Measurements from ENCODE around the gene FALEC. TPM values are rescaled to one million over a fixed set of nuclear protein-coding genes. Genes with fewer than 3 reads are reported as not detected.

The FALEC gene
- total and polyA plus RNA-seq, 9 of the 15 experiments (the other 6 are each of a cell fraction or from before 2014, with no cell fraction given): 0.15 to 1.8 (median 0.53) TPM; not detected in 5

DNA sequence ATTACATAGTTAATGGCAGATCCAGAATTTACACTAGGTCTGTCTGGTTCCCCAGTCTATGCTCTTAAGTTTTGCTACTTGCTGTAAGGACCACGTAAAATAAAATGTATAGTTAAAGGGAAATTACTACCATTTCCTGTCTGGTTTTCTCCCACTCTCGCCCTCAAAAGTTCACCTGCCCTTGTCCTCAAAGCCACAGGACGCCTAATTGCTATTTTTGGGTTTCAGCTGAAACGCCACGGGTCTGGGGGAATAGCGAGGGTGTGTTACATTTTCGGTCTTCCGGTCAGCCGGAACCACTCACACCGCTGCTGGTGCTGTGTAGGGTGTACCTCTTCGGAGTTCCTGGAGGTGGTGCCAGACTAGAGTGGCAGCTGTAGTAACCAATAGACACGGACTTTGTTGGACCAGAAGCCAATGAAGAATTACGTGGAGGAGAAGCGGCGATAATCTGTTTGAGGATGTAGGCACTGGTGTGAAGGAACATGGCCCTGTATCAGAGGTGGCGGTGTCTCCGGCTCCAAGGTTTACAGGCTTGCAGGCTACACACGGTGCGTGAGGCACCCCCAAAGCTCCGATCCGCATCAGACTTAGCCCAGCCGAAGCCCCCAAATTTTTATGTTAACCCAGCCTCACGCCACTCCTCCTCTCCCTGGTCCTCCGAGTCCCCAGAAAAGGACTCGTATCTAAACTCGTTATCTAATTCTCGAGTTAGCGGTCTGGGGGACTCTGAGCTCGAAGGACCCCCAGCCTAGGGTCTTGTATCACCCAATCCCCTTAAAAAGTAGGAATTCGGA, 28.4 kb upstream of the FALEC start, which contains the start of gene TARS2 (continued):
- TF ChIP-seq, protein P1, sequence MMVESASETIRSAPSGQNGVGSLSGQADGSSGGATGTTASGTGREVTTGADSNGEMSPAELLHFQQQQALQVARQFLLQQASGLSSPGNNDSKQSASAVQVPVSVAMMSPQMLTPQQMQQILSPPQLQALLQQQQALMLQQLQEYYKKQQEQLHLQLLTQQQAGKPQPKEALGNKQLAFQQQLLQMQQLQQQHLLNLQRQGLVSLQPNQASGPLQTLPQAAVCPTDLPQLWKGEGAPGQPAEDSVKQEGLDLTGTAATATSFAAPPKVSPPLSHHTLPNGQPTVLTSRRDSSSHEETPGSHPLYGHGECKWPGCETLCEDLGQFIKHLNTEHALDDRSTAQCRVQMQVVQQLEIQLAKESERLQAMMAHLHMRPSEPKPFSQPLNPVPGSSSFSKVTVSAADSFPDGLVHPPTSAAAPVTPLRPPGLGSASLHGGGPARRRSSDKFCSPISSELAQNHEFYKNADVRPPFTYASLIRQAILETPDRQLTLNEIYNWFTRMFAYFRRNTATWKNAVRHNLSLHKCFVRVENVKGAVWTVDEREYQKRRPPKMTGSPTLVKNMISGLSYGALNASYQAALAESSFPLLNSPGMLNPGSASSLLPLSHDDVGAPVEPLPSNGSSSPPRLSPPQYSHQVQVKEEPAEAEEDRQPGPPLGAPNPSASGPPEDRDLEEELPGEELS (CRISPR knock-in tag; IDR thresholded peaks at IDR 0.05; ENCODE audit: borderline replicate concordance): no peak
- TF ChIP-seq KAT7 (CRISPR knock-in tag; IDR thresholded peaks at IDR 0.05; ENCODE audit: borderline replicate concordance) (0 out of 2 replicates have a peak, but pooled peaks have one; percentile 74), CBFB (CRISPR knock-in tag; IDR thresholded peaks at IDR 0.05) (no peak), RNF2 (IDR thresholded peaks at IDR 0.05) (peak; percentile 87), ZFP1 (CRISPR knock-in tag; IDR thresholded peaks at IDR 0.05) (no peak), MYBL2 (IDR thresholded peaks at IDR 0.05; ENCODE audit: low read depth) (peak; percentile 38; the same call in 1 of the 2 replicates), MYBL2 (CRISPR knock-in tag; IDR thresholded peaks at IDR 0.05; ENCODE audit: borderline replicate concordance) (no peak), ZKSCAN3 (CRISPR knock-in tag; IDR thresholded peaks at IDR 0.05) (no peak), MTA3 (IDR thresholded peaks at IDR 0.05; ENCODE audit: borderline replicate concordance) (peak; percentile 93), BMI1 (IDR thresholded peaks at IDR 0.05; ENCODE audit: low read length) (no peak), MCM3 (IDR thresholded peaks at IDR 0.05) (no peak), NONO (IDR thresholded peaks at IDR 0.05; ENCODE audit: low read depth in 2 of 2, low read length in 1 of 2) (peak in 1 of 2 experiments; percentile 72; a peak in 1 of 4 replicates), MXI1 (IDR thresholded peaks at IDR 0.05; ENCODE audit: low read depth, low read length) (no peak; the same call in 1 of the 2 replicates), E2F8 (IDR thresholded peaks at IDR 0.05; ENCODE audit: low read depth, partially characterized antibody) (peak; percentile 89), EP400 (IDR thresholded peaks at IDR 0.05) (peak; percentile 93), SIN3A (IDR thresholded peaks at IDR 0.05; ENCODE audit: borderline replicate concordance in 2 of 2, control insufficient read depth in 1 of 2, low read depth in 2 of 2, low read length in 2 of 2) (peak in 1 of 2 experiments; percentile 40; a peak in 1 of 4 replicates), RHOXF2B (CRISPR knock-in tag; conservative IDR thresholded peaks at IDR 0.05) (no peak), RERE (CRISPR knock-in tag; IDR thresholded peaks at IDR 0.05; ENCODE audit: borderline replicate concordance) (no peak)

All from K562 (cell line).